Kidney (tissue), 14 donors: ENCODE results near the gene MAGEB17. TPM values are rescaled to one million over a fixed set of nuclear protein-coding genes. Genes with fewer than 3 reads are reported as not detected.

ENCODE experiments used
- DNase-seq, 5 donors: peaks; one replicate each; pipeline ENCODE4 v3.0.0-alpha.2; 2013 to 2020
- FAIRE-seq: peaks from 2 replicates; lab custom pipeline; 2012; peaks lifted over from hg19 to GRCh38; lab: Jason Lieb, UNC
- H3K27ac ChIP-seq, 2 donors: one replicate each; pipeline ENCODE4 v1.7.0; 2013; ENCODE audit warnings: low read depth in 2 of 2, low read length in 2 of 2, inconsistent platforms in 1 of 2
- H3K27me3 ChIP-seq: one replicate; pipeline ENCODE4 v1.7.1; 2013; ENCODE audit warnings: low read length, inconsistent platforms; ENCODE audit not compliant: control insufficient read depth, insufficient read depth
- H3K36me3 ChIP-seq, 3 donors: one replicate each; pipeline versions ENCODE4 v1.7.0 to v1.7.1; 2013; ENCODE audit warnings: low read length in 3 of 3, control low read depth in 1 of 3, inconsistent platforms in 1 of 3; ENCODE audit not compliant: insufficient read depth in 3 of 3, control insufficient read depth in 2 of 3
- H3K4me1 ChIP-seq, 3 donors: one replicate each; pipeline versions ENCODE4 v1.7.0 to v1.7.1; 2013; ENCODE audit warnings: low read length in 3 of 3, inconsistent platforms in 1 of 3, low read depth in 1 of 3; ENCODE audit not compliant: control insufficient read depth in 2 of 3, insufficient read depth in 2 of 3
- H3K4me3 ChIP-seq, 3 donors: one replicate each; pipeline versions ENCODE4 v1.7.0 to v1.8.1; 2013; ENCODE audit warnings: low read length in 3 of 3, control low read depth in 1 of 3, inconsistent platforms in 1 of 3
- H3K9ac ChIP-seq, 3 donors: one replicate each; pipeline versions ENCODE4 v1.7.0 to v1.7.1; 2013; ENCODE audit warnings: low read length in 3 of 3, control low read depth in 1 of 3, inconsistent platforms in 1 of 3
- H3K9me3 ChIP-seq, 3 donors: one replicate each; pipeline versions ENCODE4 v1.7.0 to v1.7.1; 2013; ENCODE audit warnings: low read length in 3 of 3, control low read depth in 1 of 3, inconsistent platforms in 1 of 3; ENCODE audit not compliant: control insufficient read depth in 2 of 3, insufficient read depth in 1 of 3
- CTCF ChIP-seq: IDR thresholded peaks from 3 replicates; pipeline ENCODE4 v1.5.1; 2012; ENCODE audit warnings: mild to moderate bottlenecking, moderate library complexity, borderline replicate concordance; ENCODE audit not compliant: insufficient read depth; ENCODE audit errors: extremely low read depth
- intact Hi-C: fragments of 100-400 bp; cut with DNase I; formaldehyde crosslinking; loops from one replicate; pipeline ENCODE4 v1.11.1; 2022
- polyA plus RNA-seq: library from polyadenylated mRNA; stranded (reverse); fragments of 350-450 nt; fragmentation: Illumina TruSeq; extraction: RNeasy Lipid Tissue Mini Kit (QIAGEN cat#74804); gene quantifications from one replicate; pipeline ENCODE4 v1.2.3, GENCODE V29; 2014; ENCODE audit warnings: low read depth, low replicate concordance; ENCODE audit not compliant: insufficient read depth
- total RNA-seq: library from RNA; stranded (reverse); fragmentation: NEBNext Ultra II Directional; extraction: Animal tissue kit (Norgen Biotek cat#: 25700); gene quantifications from one replicate; pipeline ENCODE4 v1.2.1, GENCODE V29; 2021
- donor health status: control.
- donor health status: control.
- donor health status: control.
- donor health status: control.
- donor health status: control.
- donor health status: DM: yes; HTN: yes; CAD: no.
- donor health status: Normal renal cell carcinoma (clear cell type).

The MAGEB17 gene
- total and polyA plus RNA-seq, 2 donors from 2014 or later, result not detected

- Histone ChIP-seq H3K9ac (no peak overlapping the region), H3K4me3 (no peak overlapping the region), H3K9me3 (no peaks in the 10 kb centered on the region), H3K4me1 (no peaks in the 10 kb centered on the region), H3K36me3 (no peaks in the 10 kb centered on the region), H3K27ac (no peak overlapping the region), H3K27me3 (peaks cover 6% of the 10 kb centered on the region)
- intact Hi-C loops, result no loop called here
- FAIRE-seq (no peak), DNase-seq (no peak)
- TF ChIP-seq CTCF, result no peak
Measured at GRCh38 chrX:16191605-16192004, 24.3 kb downstream of the MAGEB17 start.

GRCh38 chrX:16196829-16197228 is 29.5 kb downstream of the MAGEB17 start:
- no peaks in the 10 kb centered on the region for H3K36me3 ChIP-seq
- no peak for DNase-seq
- H3K4me1 ChIP-seq, result no peaks in the 10 kb centered on the region
- H3K9ac ChIP-seq, result no peak overlapping the region
- H3K9me3 ChIP-seq, result no peaks in the 10 kb centered on the region
- H3K4me3 ChIP-seq, result no peak overlapping the region
- TF ChIP-seq CTCF, result no peak
- FAIRE-seq, result no peak
- intact Hi-C loops, result no loop called here
- H3K27me3 ChIP-seq, result peaks cover 2% of the 10 kb centered on the region
- H3K27ac ChIP-seq, result no peak overlapping the region

GRCh38 chrX:16199343-16199742 is 32.1 kb downstream of the MAGEB17 start:
- Histone ChIP-seq H3K36me3 (no peaks in the 10 kb centered on the region), H3K4me1 (no peaks in the 10 kb centered on the region), H3K9ac (no peak overlapping the region), H3K27ac (no peak overlapping the region), H3K4me3 (no peak overlapping the region), H3K27me3 (peaks cover 2% of the 10 kb centered on the region), H3K9me3 (no peaks in the 10 kb centered on the region)
- no peak for TF ChIP-seq CTCF
- no peak for DNase-seq
- intact Hi-C loops, result no loop called here
- no peak for FAIRE-seq

- H3K4me3 ChIP-seq, result no peak overlapping the region
- H3K4me1 ChIP-seq, result no peaks in the 10 kb centered on the region
- H3K27ac ChIP-seq, result no peak overlapping the region
- FAIRE-seq (no peak), DNase-seq (no peak)
- H3K27me3 ChIP-seq, result no peaks in the 10 kb centered on the region
- no peaks in the 10 kb centered on the region for H3K9me3 ChIP-seq
- no peaks in the 10 kb centered on the region for H3K36me3 ChIP-seq
- intact Hi-C loops, result no loop called here
- TF ChIP-seq CTCF, result no peak
- no peak overlapping the region for H3K9ac ChIP-seq
Measured at GRCh38 chrX:16202943-16203342, 35.7 kb downstream of the MAGEB17 start.
